ENCODE data around the gene TRIM9. TPM values are rescaled to one million over a fixed set of nuclear protein-coding genes. Genes with fewer than 3 reads are reported as not detected.

The TRIM9 gene
- total RNA-seq, 2 experiments from 2014 or later: 0.19 to 0.45 TPM

DNA sequence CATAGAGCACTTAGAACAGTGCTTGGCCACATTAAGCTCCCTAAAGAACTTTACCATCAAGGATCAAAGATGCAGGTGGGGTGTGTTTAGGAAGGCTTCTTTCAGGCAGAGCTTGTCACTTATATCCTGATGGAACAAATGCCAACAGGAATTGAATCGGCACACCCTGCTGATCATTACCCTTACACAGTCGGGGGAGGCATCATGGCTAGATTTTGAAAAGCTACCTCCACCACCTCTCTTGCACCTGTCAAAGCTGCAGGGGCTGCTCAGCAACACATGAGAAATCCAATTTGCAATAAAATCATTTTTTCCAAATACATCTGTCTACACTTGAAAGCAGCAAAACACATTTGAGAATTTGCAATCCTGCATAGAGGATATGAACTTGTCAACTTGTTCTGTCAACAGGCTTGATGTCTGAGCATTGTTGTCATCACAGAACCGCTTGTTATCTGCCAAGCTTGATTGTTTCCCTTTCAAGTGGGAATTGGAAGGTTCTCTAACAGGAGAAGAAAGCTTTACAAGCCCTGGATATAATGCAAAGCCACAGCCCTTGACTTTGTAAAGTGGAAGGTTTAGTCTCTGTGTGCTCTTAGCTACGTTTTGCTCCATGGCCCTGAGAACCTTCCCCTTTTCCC lies 24.6 kb upstream of the TRIM9 start:
- CTCF ChIA-PET: no interaction called here
- H3K27me3 ChIP-seq (ENCODE audit: control insufficient read depth in 1 of 2, insufficient read depth in 2 of 2, low read length in 2 of 2): no peaks in the 10 kb centered on the region
- Mint-ChIP-seq H3K27me3 (no peaks in the 10 kb centered on the region), H3K36me3 (ENCODE audit: low read depth) (no peaks in the 10 kb centered on the region), H3K9me3 (no peaks in the 10 kb centered on the region), H3K4me1 (ENCODE audit: low read depth) (no peaks in the 10 kb centered on the region), H3K27ac (no peak overlapping the region), H3K4me3 (no peak overlapping the region)
- no peaks in the 10 kb centered on the region for H3K4me1 ChIP-seq (ENCODE audit: insufficient read depth, low read length)
- ATAC-seq (ENCODE audit: poor library complexity) (no peak), DNase-seq (no peak)
- peaks cover 0 to 2% of the 10 kb centered on the region in 2 experiments for H3K9me3 ChIP-seq (ENCODE audit: control insufficient read depth in 1 of 2, insufficient read depth in 1 of 2, low read length in 2 of 2)
- no peak for TF ChIP-seq CTCF (IDR thresholded peaks at IDR 0.05)
- POLR2A ChIA-PET: no interaction called here
- intact Hi-C loops (cut with DNase I, micrococcal nuclease): loop anchor here in 1 of 2 experiments (5.0 kb wide), 1 partner anchor 93 kb away; no protein-coding TSS in a partner anchor
- no peak overlapping the region for H3K27ac ChIP-seq (ENCODE audit: low read depth in 1 of 2, low read length in 2 of 2)
- no peak overlapping the region for H3K4me3 ChIP-seq (ENCODE audit: low read length)
- H3K36me3 ChIP-seq (ENCODE audit: insufficient read depth, low read length): no peaks in the 10 kb centered on the region

DNA sequence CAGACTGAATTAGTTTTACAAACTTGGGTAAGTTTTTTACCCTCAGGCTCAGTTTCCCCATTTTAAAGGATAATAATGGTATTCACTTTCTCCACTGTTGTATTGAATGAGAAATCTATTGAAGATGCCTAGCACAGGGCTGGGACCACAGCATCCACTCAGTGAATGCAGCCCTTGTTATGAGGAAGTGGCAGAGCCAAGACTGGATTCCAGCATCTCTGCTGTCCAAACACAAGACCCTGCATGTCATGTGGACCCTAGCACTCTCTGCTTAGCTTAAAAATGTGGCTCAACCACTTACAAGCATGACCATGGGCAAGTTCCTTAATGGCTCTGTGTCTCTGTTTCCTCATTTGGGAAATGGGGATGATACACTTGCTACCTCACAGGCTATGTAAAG lies 24.1 kb upstream of the TRIM9 start:
- H3K9me3 ChIP-seq (ENCODE audit: control insufficient read depth in 1 of 2, insufficient read depth in 1 of 2, low read length in 2 of 2): no peaks in the 10 kb centered on the region
- ATAC-seq (ENCODE audit: poor library complexity): no peak
- no peaks in the 10 kb centered on the region for H3K27me3 ChIP-seq (ENCODE audit: control insufficient read depth in 1 of 2, insufficient read depth in 2 of 2, low read length in 2 of 2)
- no peaks in the 10 kb centered on the region for H3K9me3 Mint-ChIP-seq
- ChIA-PET CTCF (no interaction called here), POLR2A (no interaction called here)
- H3K4me1 ChIP-seq (ENCODE audit: insufficient read depth, low read length): no peaks in the 10 kb centered on the region
- no peaks in the 10 kb centered on the region for H3K4me1 Mint-ChIP-seq (ENCODE audit: low read depth)
- H3K36me3 ChIP-seq (ENCODE audit: insufficient read depth, low read length): no peaks in the 10 kb centered on the region
- no peaks in the 10 kb centered on the region for H3K27me3 Mint-ChIP-seq
- H3K36me3 Mint-ChIP-seq (ENCODE audit: low read depth): no peaks in the 10 kb centered on the region
- no peak overlapping the region for H3K27ac ChIP-seq (ENCODE audit: low read depth in 1 of 2, low read length in 2 of 2)
- no peak overlapping the region for H3K4me3 ChIP-seq (ENCODE audit: low read length)
- no peak overlapping the region for H3K27ac Mint-ChIP-seq
- intact Hi-C loops (cut with DNase I, micrococcal nuclease): loop anchor here in 1 of 2 experiments (5.0 kb wide), 1 partner anchor 93 kb away; no protein-coding TSS in a partner anchor
- no peak for TF ChIP-seq CTCF (IDR thresholded peaks at IDR 0.05)
- H3K4me3 Mint-ChIP-seq: no peak overlapping the region
- DNase-seq: no peak

DNA sequence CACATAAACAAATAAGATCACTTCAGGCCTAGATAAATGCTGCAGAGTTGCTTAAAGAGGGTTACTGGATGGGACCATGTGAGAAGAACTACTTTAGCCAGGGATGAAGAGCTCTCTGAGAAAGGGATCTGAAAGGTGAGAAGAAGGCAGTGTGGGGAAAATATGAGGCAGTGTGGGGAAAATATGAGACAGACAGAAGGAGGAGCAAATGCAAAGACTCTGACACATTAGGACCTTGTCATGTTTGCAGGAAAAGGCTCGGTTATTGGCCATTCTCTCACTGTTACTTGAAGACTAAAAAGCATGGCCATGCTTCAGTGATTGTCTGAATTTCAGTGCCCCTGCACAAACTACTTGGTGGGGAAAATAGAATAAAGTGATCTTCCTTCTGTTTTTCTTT lies 22.7 kb upstream of the TRIM9 start:
- Histone ChIP-seq H3K9me3 (ENCODE audit: control insufficient read depth in 1 of 2, insufficient read depth in 1 of 2, low read length in 2 of 2) (no peaks in the 10 kb centered on the region), H3K36me3 (ENCODE audit: insufficient read depth, low read length) (no peaks in the 10 kb centered on the region), H3K4me3 (ENCODE audit: low read length) (no peak overlapping the region), H3K27ac (ENCODE audit: low read depth in 1 of 2, low read length in 2 of 2) (no peak overlapping the region), H3K4me1 (ENCODE audit: insufficient read depth, low read length) (no peaks in the 10 kb centered on the region), H3K27me3 (ENCODE audit: control insufficient read depth in 1 of 2, insufficient read depth in 2 of 2, low read length in 2 of 2) (no peaks in the 10 kb centered on the region)
- Mint-ChIP-seq H3K9me3 (no peaks in the 10 kb centered on the region), H3K36me3 (ENCODE audit: low read depth) (no peaks in the 10 kb centered on the region), H3K4me3 (no peak overlapping the region), H3K27ac (no peak overlapping the region), H3K27me3 (no peaks in the 10 kb centered on the region), H3K4me1 (ENCODE audit: low read depth) (no peaks in the 10 kb centered on the region)
- TF ChIP-seq CTCF (IDR thresholded peaks at IDR 0.05): no peak
- ChIA-PET CTCF (no interaction called here), POLR2A (no interaction called here)
- no peak for DNase-seq
- ATAC-seq (ENCODE audit: poor library complexity): no peak
- intact Hi-C loops (cut with DNase I, micrococcal nuclease): loop anchor here in 1 of 2 experiments (5.0 kb wide), 1 partner anchor 95 kb away; no protein-coding TSS in a partner anchor

All from CD4-positive, alpha-beta T cell (primary cell).